ENCODE measurements around the gene ATF4. TPM values are rescaled to one million over a fixed set of nuclear protein-coding genes. Genes with fewer than 3 reads are reported as not detected.

ATF4 gene
- total and polyA plus RNA-seq, 2 experiments from 2014 or later, result 203 to 375 TPM

GRCh38 chr22:39513791-39514190 is 6.6 kb upstream of the ATF4 start:
- Histone ChIP-seq H3K27ac (peak overlapping the region; percentile 2), H3K9me3 (ENCODE audit: low read depth) (no peaks in the 10 kb centered on the region), H3K4me3 (no peak overlapping the region), H3K36me3 (peaks cover 60% of the 10 kb centered on the region), H3K27me3 (no peaks in the 10 kb centered on the region), H3K4me1 (ENCODE audit: low read depth) (peaks cover 4% of the 10 kb centered on the region)
- DNase-seq (ENCODE audit: low read depth in 1 of 2, low spot score in 1 of 2), result no peak
- TF ChIP-seq, protein P1, sequence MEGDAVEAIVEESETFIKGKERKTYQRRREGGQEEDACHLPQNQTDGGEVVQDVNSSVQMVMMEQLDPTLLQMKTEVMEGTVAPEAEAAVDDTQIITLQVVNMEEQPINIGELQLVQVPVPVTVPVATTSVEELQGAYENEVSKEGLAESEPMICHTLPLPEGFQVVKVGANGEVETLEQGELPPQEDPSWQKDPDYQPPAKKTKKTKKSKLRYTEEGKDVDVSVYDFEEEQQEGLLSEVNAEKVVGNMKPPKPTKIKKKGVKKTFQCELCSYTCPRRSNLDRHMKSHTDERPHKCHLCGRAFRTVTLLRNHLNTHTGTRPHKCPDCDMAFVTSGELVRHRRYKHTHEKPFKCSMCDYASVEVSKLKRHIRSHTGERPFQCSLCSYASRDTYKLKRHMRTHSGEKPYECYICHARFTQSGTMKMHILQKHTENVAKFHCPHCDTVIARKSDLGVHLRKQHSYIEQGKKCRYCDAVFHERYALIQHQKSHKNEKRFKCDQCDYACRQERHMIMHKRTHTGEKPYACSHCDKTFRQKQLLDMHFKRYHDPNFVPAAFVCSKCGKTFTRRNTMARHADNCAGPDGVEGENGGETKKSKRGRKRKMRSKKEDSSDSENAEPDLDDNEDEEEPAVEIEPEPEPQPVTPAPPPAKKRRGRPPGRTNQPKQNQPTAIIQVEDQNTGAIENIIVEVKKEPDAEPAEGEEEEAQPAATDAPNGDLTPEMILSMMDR (IDR thresholded peaks at IDR 0.05; ENCODE audit: low read depth, low read length), result no peak

DNA sequence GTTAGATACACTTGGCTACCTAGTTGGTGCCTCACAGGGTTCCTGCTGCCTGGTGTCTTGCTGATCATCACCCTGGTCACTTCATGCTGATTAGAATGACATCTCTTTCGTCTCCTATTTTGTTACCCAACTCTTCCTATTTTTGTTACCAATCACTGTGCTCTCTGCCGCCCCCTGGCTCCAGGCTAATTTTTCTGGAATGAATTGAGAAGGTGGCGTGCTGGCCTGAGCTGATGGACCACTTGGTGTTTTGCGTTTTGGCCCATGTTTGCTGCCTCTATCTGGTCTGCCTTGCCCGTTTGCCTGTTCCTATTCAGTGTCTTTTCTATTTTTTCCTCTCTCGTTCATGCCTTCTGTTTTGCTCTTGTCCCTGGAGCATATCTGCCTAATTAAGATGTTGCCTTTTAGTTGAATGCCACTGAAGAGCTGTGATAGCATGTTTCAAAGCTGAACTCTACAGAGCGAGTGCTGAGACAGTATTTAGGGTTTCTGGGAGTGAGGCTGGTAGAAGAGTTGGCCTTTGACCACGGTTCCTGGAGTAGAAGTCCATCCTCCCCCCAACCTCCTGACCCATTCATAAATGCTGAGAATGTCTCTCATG is 5.9 kb upstream of the ATF4 start:
- Histone ChIP-seq H3K27me3 (no peaks in the 10 kb centered on the region), H3K36me3 (peaks cover 56% of the 10 kb centered on the region), H3K4me3 (no peak overlapping the region), H3K9me3 (ENCODE audit: low read depth) (no peaks in the 10 kb centered on the region), H3K27ac (no peak overlapping the region), H3K4me1 (ENCODE audit: low read depth) (peaks cover 7% of the 10 kb centered on the region)
- TF ChIP-seq, protein P1 (IDR thresholded peaks at IDR 0.05; ENCODE audit: low read depth, low read length), result peak; percentile 78
- DNase-seq (ENCODE audit: low read depth in 1 of 2, low spot score in 1 of 2), result peak; percentile 58

GRCh38 chr22:39515266-39516050 is 4.9 kb upstream of the ATF4 start:
- H3K36me3 ChIP-seq, result peaks cover 48% of the 10 kb centered on the region
- no peaks in the 10 kb centered on the region for H3K27me3 ChIP-seq
- H3K27ac ChIP-seq, result no peak overlapping the region
- H3K4me1 ChIP-seq (ENCODE audit: low read depth), result peaks cover 7% of the 10 kb centered on the region
- H3K9me3 ChIP-seq (ENCODE audit: low read depth), result no peaks in the 10 kb centered on the region
- TF ChIP-seq, protein P1 (IDR thresholded peaks at IDR 0.05; ENCODE audit: low read depth, low read length), result no peak
- H3K4me3 ChIP-seq, result no peak overlapping the region
- no peak for DNase-seq (ENCODE audit: low read depth in 1 of 2, low spot score in 1 of 2)

DNA sequence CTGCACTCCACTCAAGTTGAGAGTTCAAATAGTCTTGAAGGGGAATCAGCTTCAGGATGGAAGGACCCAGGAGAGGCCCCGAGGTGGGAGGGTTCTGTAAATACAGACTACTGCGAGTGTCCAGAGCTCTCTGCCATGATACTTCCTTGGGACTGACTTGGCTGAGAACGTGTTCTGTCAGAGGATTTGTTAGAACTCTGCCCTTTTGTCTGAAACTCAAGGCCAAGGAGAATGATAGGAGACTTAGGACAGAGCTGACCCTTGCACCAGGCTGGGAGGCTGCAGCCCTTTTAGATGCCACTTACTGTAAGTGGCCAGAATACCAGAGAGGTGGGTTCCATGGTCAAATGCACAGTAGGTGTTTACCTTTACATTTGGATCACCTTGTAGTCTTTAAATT is 2.9 kb upstream of the ATF4 start:
- TF ChIP-seq, protein P1 (IDR thresholded peaks at IDR 0.05; ENCODE audit: low read depth, low read length), result no peak
- H3K27ac ChIP-seq, result peak overlapping the region; percentile 99
- peaks cover 41% of the 10 kb centered on the region for H3K36me3 ChIP-seq
- H3K27me3 ChIP-seq, result no peaks in the 10 kb centered on the region
- no peak for DNase-seq (ENCODE audit: low read depth in 1 of 2, low spot score in 1 of 2)
- H3K9me3 ChIP-seq (ENCODE audit: low read depth), result no peaks in the 10 kb centered on the region
- no peak overlapping the region for H3K4me3 ChIP-seq
- peaks cover 18% of the 10 kb centered on the region for H3K4me1 ChIP-seq (ENCODE audit: low read depth)

DNA sequence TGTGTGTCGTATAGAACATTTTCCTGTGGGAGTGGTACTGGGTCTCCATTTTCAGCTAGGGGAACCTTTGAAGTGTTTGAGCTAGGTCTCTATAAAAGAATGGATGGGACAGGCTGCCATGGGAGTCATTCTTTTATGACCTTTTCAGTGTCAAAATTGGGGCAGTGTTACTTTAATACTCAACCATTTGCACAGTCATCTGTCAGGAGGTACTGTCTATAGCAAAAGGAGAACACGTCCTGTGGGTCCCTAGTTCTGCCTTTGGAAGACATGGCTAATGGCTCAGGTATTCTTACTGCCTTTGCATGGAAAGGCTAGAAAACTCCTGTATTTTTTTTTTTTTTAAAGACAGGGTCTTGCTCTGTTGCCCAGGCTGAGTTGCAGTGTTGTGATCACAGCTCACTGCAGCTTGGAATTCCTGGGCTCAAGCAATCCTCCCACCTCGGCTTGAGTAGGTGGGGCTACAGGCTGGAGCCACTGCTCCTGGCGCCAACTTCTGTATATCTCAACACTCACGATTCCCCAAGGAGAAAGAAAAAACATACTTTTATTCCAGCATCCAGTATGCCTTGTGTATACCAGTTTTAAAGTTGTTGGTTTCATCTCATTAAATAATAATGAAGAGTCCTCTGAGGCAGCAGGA is 2.1 kb upstream of the ATF4 start:
- Histone ChIP-seq H3K4me3 (no peak overlapping the region), H3K36me3 (peaks cover 45% of the 10 kb centered on the region), H3K9me3 (ENCODE audit: low read depth) (no peaks in the 10 kb centered on the region), H3K4me1 (ENCODE audit: low read depth) (peaks cover 25% of the 10 kb centered on the region), H3K27me3 (no peaks in the 10 kb centered on the region), H3K27ac (peak overlapping the region; percentile 99)
- peak in 1 of 2 donors; percentile 79 for DNase-seq (ENCODE audit: low read depth in 1 of 2, low spot score in 1 of 2)
- TF ChIP-seq, protein P1 (IDR thresholded peaks at IDR 0.05; ENCODE audit: low read depth, low read length), result no peak
